HCT116 (cell line): ENCODE measurements around the gene PVRIG.

Experiments
- CEBPB ChIP-seq: IDR thresholded peaks from 2 replicates; pipeline ENCODE4 v1.6.1; 2012; ENCODE audit warnings: low read depth
- CTCF ChIP-seq, 3 experiments: fragments of 200-600 bp in 1 of 3; sonication (generic) in 1 of 3; IDR thresholded peaks in 2 of 3; conservative IDR thresholded peaks in 1 of 3; 2 replicates each; pipeline ENCODE4 v1.5.1; 2012 to 2017; ENCODE audit warnings: low read depth in 2 of 3, low read length in 2 of 3, antibody characterized with exemption in 1 of 3, borderline replicate concordance in 1 of 3, control low read depth in 1 of 3, mild to moderate bottlenecking in 1 of 3, mixed read lengths in 1 of 3, mixed run types in 1 of 3, moderate library complexity in 1 of 3; ENCODE audit not compliant: insufficient read depth in 1 of 3
- EZH2 ChIP-seq: fragments of 200-600 bp; sonication (generic); IDR thresholded peaks from 2 replicates; pipeline ENCODE4 v1.6.1; 2017; ENCODE audit warnings: antibody characterized with exemption, mixed run types
- EZH2phosphoT487 ChIP-seq: fragments of 200-600 bp; IDR thresholded peaks from 2 replicates; pipeline ENCODE4 v1.6.1; 2018; ENCODE audit warnings: antibody characterized with exemption, borderline replicate concordance
- POLR2A ChIP-seq: IDR thresholded peaks from 2 replicates; pipeline ENCODE4 v1.7.0; 2011; ENCODE audit warnings: borderline replicate concordance; ENCODE audit not compliant: insufficient read depth, insufficient read length; ENCODE audit errors: extremely low read depth
- POLR2AphosphoS5 ChIP-seq: IDR thresholded peaks from 2 replicates; pipeline ENCODE4 v1.6.1; 2011; ENCODE audit warnings: mild to moderate bottlenecking, low read depth, low read length, moderate library complexity
- RAD21 ChIP-seq: IDR thresholded peaks from 2 replicates; pipeline ENCODE4 v1.6.1; 2012; ENCODE audit warnings: low read depth, mild to moderate bottlenecking
- REST ChIP-seq: IDR thresholded peaks from 2 replicates; pipeline ENCODE4 v1.6.1; 2012; ENCODE audit warnings: low read depth
- SIN3A ChIP-seq: IDR thresholded peaks from 2 replicates; pipeline ENCODE4 v1.6.1; 2012; ENCODE audit warnings: low read depth
- SRF ChIP-seq: IDR thresholded peaks from 2 replicates; pipeline ENCODE4 v1.6.1; 2012; ENCODE audit warnings: low read depth
- YY1 ChIP-seq: IDR thresholded peaks from 2 replicates; pipeline ENCODE4 v1.6.1; 2011; ENCODE audit warnings: low read length, low read depth, moderate library complexity, mild to moderate bottlenecking; ENCODE audit not compliant: insufficient replicate concordance; ENCODE audit errors: extremely low read depth
- ZBTB33 ChIP-seq: IDR thresholded peaks from 2 replicates; pipeline ENCODE4 v1.6.1; 2011; ENCODE audit warnings: mild to moderate bottlenecking, low read length, moderate library complexity; ENCODE audit not compliant: insufficient replicate concordance; ENCODE audit errors: extremely low read depth
- ZFX ChIP-seq: fragments of 450-650 bp; IDR thresholded peaks from 2 replicates; pipeline ENCODE4 v1.6.1; 2017
- ZNF274 ChIP-seq: fragments of 200-500 bp; sonication (Bioruptor generic); IDR thresholded peaks from 2 replicates; pipeline ENCODE4 v1.6.1; 2014; ENCODE audit warnings: mild to moderate bottlenecking, low read depth, low read length, inconsistent platforms

- TF ChIP-seq POLR2A (no peak), EZH2phosphoT487 (no peak), CTCF (IDR thresholded peaks at IDR 0.05 in 2 of 3, conservative IDR thresholded peaks at IDR 0.05 in 1 of 3; ENCODE audit: borderline replicate concordance in 1 of 3, insufficient read depth in 1 of 3, low read depth in 2 of 3, low read length in 2 of 3) (no peak), EZH2 (no peak), RAD21 (no peak), YY1 (no peak), POLR2AphosphoS5 (no peak), REST (no peak), SIN3A (no peak), CEBPB (no peak), SRF (no peak), ZBTB33 (no peak), ZFX (no peak), ZNF274 (no peak)
Observed at GRCh38 chr7:100170101-100170897, 49.5 kb upstream of the PVRIG start.
